ENCODE results near the gene MZF1. TPM values are rescaled to one million over a fixed set of nuclear protein-coding genes. Genes with fewer than 3 reads are reported as not detected.

MZF1 gene
- total and polyA plus RNA-seq, 12 donors, result 8.7 to 152 (median 33.2) TPM

DNA sequence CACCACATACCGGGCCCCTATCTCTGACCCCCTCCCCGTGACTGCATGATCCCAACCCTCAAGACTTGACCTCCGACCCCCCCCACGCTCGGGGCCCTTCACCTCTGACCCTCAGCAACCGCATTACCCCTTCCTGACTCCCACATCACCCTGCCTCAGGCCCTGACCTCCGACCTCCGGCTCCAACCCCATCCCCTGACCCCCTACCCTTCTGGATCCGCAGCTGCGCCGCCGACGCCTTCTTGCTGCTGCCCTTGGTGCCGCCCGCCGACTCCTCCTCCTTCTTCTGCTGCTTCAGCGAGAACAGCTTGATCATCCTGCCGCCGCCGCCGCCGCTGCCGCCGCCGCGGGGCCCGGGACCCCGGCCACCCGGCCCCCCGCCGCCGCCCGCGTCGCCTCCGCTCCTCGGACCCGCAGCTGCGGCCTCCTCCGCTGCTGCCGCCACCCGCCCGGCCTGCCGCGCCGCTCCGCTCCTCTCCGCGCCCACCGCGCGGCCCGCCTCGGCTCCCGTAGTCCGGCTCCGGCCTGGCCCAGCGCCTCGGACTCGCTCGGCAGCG, 15.0 kb downstream of the MZF1 start, which contains the start of gene UBE2M:
UBE2M (minus strand) TSS at position 546 of the 557 bp plus-strand sequence; CDS start at position 316, 230 bp downstream.
- intact Hi-C loops (cut with DNase I), result no loop called here
- 0 to 1% (median 0%) methylated on average over 16 to 62 of the region's 62 CpGs for WGBS, 4 donors
- Histone ChIP-seq H3K9me3 (replicated peaks in 1 of 3) (no peaks in the 10 kb centered on the region), H3K4me3 (peak within 1 kb of the TSS; percentile 56 to 95 (median 70)), H3K27ac (peak within 1 kb of the TSS; percentile 97 to 100 (median 100)), H3K27me3 (no peaks in the 10 kb centered on the region), H3K4me1 (replicated peaks in 1 of 2) (peaks cover 48 to 70% of the 10 kb centered on the region in 2 donors), H3K36me3 (replicated peaks in 1 of 2) (peaks cover 0 to 18% of the 10 kb centered on the region in 2 donors)
- TF ChIP-seq, protein P1, sequence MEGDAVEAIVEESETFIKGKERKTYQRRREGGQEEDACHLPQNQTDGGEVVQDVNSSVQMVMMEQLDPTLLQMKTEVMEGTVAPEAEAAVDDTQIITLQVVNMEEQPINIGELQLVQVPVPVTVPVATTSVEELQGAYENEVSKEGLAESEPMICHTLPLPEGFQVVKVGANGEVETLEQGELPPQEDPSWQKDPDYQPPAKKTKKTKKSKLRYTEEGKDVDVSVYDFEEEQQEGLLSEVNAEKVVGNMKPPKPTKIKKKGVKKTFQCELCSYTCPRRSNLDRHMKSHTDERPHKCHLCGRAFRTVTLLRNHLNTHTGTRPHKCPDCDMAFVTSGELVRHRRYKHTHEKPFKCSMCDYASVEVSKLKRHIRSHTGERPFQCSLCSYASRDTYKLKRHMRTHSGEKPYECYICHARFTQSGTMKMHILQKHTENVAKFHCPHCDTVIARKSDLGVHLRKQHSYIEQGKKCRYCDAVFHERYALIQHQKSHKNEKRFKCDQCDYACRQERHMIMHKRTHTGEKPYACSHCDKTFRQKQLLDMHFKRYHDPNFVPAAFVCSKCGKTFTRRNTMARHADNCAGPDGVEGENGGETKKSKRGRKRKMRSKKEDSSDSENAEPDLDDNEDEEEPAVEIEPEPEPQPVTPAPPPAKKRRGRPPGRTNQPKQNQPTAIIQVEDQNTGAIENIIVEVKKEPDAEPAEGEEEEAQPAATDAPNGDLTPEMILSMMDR (IDR thresholded peaks at IDR 0.05), result no peak
- no peak for TF ChIP-seq POLR2A (IDR thresholded peaks at IDR 0.05)
- DNase-seq, result peak; percentile 64 to 86 (median 74)

DNA sequence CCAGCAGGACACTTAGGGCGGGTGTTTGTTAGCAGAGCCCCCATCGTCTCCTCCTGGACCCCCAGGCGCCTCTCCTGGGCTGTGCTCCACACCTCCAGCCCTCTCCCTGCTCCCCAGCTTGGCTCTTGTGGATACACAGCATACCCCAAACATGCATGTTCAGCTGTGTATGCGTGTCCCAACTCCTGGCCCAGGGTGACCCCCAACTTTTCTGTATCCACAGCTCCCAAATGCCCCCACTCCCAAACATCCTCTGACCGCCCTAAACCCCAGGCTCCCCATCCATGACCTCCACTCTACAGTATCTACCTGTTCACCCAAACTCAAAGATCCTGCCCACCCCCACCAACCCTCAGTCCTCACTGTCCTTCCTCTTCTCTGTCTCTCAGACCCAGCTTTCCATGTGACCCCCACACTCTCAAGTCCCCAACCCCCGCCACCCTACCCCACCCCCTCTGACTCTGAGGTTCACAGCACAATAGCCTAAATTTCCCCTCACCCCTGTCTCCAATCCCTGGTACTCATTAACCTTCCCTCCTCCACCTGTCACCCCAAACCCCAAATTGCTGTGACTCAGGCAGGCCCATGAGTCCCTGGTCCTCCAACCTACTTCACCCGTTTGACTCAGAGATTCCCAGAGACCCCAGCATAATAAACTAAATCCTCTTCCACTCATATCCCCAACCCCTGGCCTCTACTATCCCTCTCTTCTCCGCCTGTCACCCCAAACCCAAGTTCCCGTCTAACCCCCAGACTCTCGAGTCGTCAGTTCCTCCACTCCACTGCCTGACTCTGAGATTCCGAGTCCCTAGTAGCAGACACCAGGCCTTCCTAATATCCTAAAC, 15.7 kb downstream of the MZF1 start:
- DNase-seq, result peak in 4 of 7 donors; percentile 31 to 60 (median 42)
- no peak for TF ChIP-seq POLR2A (IDR thresholded peaks at IDR 0.05)
- TF ChIP-seq, protein P1 (IDR thresholded peaks at IDR 0.05), result no peak
- 20 to 29% (median 28%) methylated on average over 12 of the region's 12 CpGs for WGBS, 4 donors
- Histone ChIP-seq H3K27ac (peak overlapping the region; percentile 86 to 100 (median 100)), H3K27me3 (no peaks in the 10 kb centered on the region), H3K9me3 (replicated peaks in 1 of 3) (no peaks in the 10 kb centered on the region), H3K4me3 (peak overlapping the region in 3 of 4 donors; percentile 60 to 95 (median 79)), H3K36me3 (replicated peaks in 1 of 2) (peaks cover 0 to 25% of the 10 kb centered on the region in 2 donors), H3K4me1 (replicated peaks in 1 of 2) (peaks cover 41 to 65% of the 10 kb centered on the region in 2 donors)
- intact Hi-C loops (cut with DNase I), result no loop called here

DNA sequence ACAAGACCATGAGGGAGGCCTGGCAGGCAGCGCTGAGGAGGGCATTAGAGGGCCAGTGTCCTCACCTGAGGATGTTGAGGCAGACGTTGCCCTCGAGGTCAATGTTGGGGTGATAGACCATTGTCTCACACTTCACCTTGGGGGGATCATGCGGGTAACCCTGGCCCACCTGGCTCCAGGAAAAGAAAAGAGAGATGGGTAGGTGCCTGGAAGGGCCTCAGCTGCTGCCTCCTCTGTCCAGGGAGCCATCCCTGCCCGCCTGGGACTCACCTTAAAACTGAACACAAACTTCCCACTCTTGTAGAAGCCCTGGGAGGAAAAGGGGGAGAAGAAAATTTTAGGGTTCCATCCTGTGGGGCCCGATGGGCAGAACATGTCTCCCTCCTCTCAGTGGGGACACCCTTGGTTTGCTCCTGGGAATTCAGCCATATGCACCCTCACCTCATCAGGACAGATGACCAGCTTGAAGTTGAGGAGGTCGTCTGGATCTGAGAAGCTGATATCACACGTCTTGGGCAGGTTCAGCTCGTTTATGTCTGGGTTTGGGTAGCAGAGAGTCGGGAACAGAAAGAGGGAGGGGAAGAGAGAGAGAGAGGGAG, 16.4 kb downstream of the MZF1 start:
- peak in 3 of 7 donors; percentile 28 to 58 (median 31) for DNase-seq
- TF ChIP-seq, protein P1 (IDR thresholded peaks at IDR 0.05), result no peak
- no peak for TF ChIP-seq POLR2A (IDR thresholded peaks at IDR 0.05)
- peak overlapping the region in 1 of 4 donors; percentile 95 for H3K4me3 ChIP-seq
- H3K9me3 ChIP-seq (replicated peaks in 1 of 3), result no peaks in the 10 kb centered on the region
- WGBS, 4 donors, result 45 to 52% (median 48%) methylated on average over 10 of the region's 10 CpGs
- H3K4me1 ChIP-seq (replicated peaks in 1 of 2), result peaks cover 34 to 58% of the 10 kb centered on the region in 2 donors
- H3K36me3 ChIP-seq (replicated peaks in 1 of 2), result peaks cover 0 to 32% of the 10 kb centered on the region in 2 donors
- H3K27me3 ChIP-seq, result no peaks in the 10 kb centered on the region
- H3K27ac ChIP-seq, result peak overlapping the region in 4 of 5 donors; percentile 98 to 100 (median 100)
- intact Hi-C loops (cut with DNase I), result no loop called here

Measured in adrenal gland (tissue), 12 donors.